Cortex of kidney (tissue), 1 donor: ENCODE data around the gene IGFN1.
A peak's percentile ranks its signal among the peaks of the same experiment; 100 is the strongest.

Experiments used
- DNase-seq: peaks from one replicate; lab custom pipeline; 2025; lab: John Stamatoyannopoulos, UW

The IGFN1 gene

DNA sequence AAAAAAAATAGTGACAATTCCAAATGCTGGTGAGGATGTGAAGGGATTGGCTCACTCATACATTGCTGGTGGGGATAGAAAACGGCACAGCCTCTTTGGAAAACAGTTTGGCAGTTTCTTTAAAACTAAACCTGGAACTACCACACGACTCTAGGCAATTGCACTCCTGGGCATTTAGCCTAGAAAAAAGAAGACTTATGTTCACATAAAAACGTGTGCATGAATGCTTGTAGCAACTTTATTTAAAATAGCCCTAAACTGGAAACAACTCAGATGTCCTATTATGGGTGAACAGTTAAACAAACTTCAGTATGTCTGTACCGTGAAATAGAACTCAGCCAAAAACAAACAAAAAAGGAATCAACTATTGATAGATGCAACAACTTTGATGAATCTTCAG, 26.9 kb upstream of the IGFN1 start:
- no peak for DNase-seq

DNA sequence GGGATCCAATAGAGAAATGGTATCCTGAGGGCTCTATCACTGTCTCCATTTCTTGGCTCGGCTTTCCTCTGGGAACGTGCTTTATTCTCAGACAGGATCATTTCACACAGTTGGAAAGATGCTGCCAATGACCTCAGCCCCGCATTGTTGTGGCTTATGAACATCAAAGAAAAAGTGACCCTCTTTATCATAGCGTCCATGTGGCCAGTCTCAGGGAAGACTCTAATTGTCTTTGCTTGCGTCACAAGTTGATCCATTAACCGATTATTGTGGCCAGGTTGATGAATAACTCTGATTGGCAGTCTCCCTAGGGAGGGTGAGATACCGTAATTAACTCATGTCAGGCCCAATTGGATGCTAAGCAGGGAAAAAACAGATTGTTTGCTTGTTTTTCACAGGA, 26.0 kb upstream of the IGFN1 start:
- no peak for DNase-seq

DNA sequence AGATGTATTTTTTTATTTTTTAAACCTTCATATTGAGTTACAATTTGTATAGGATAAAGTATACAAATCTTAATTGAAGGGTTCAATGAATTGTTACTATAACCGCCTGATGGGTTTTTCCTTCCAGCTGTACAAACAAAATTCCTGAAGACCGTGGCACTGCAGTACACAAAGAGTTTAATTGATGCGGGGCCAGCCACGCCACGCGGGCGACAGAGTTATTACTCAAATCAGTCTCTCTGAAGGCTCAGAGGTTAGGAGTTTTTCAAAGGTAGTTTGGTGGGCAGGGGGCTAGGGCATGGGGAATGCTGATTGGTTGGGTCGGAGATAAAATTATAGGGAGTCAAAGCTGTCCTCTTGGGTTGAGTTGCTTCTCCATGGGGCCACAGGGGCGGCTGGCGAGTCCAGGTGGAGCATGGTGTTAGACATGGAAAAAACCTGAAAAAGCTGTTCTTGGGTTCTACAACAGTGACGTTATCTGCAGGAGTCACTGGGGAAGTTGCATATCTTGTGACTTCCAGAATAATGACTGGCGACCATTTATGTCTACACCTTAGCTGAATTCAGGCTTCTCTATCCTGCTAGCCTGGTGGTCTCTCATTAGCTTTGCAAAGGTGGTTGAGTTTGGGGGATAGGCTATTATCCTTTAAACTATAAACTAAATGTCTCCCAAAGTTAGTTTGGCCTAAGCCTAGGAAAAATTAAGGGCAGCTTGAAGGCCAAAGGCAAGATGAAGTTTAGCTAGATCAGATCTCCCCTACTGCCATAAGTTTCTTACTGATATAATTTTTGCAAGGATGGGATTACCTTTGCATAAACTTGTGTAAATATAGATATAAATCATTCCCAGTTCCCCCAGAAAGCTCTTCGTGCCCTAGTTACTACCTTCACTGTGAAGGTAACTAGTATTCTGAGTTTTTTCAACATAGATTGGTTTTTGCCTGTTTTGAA, 23.3 kb upstream of the IGFN1 start:
- DNase-seq, result no peak

DNA sequence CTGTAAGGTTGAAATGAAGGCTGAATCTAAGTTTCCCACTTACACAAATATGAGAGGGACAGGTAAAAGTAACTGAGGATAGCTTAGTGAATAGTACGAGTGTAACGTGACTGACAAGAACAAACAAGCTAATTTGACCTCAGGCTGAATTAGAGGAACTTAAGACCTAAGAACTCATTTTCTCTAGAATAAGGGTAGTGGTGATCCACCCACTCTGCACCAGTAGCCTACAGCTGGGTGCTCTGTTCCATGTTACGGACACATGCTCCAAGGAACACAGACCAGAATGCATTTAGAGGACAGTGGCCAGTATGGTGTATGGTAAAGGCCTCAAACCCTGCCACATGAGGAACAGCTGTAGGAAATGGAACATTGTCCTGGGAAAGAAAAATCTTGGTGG, 21.4 kb upstream of the IGFN1 start:
- DNase-seq, result no peak

DNA sequence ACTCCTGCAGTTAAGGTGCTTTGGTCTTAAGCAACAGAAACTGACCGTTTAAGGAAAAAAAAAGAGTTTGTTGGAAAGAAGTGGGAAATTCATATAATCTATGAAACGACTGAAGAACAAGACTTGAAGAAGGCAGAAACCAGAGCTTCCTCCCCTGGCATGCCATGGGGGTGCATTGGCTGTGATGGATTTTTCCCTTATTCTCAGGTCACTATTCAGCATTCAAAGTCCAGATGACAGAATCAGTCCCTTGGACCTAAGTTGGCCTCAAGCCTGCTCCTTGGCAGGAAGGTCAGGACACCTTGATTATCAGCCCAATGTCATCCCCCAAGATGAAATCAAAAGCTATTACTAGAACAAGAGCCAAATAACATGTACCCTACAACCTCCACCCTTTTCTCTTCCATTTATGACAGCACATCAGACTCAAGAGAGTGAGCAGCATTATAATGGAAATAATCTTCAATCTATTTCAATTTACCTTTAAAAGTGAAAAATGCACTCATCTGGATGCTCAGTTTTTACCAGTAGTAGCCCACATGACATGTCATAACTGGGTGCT, 20.6 kb upstream of the IGFN1 start:
- no peak for DNase-seq

DNA sequence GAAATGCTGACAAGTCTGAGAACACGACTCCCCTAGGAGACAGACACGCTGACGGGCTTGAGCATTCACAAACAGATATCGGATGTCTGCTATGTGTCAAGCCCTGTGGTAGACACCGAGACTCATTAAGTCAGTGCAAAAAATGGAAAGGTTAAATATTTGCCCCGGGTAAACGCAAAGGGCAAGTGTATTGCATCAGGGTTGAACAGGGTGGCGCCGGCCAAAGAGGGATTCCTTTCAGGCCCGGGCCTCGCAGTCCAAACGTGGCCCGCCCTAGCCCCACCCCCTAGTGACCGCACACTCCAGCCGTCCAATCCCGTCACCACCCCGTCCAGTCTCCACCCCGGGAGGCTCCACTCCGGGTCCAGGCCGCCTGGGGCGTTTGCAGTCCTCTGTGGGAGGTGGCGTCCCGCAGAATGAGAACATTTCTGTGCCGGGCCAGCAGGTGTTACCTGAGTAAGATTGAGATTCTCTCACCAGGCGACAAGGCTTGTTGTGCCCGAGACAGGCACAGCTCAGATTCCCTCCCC, 20.0 kb upstream of the IGFN1 start:
- peak; percentile 65 for DNase-seq

DNA sequence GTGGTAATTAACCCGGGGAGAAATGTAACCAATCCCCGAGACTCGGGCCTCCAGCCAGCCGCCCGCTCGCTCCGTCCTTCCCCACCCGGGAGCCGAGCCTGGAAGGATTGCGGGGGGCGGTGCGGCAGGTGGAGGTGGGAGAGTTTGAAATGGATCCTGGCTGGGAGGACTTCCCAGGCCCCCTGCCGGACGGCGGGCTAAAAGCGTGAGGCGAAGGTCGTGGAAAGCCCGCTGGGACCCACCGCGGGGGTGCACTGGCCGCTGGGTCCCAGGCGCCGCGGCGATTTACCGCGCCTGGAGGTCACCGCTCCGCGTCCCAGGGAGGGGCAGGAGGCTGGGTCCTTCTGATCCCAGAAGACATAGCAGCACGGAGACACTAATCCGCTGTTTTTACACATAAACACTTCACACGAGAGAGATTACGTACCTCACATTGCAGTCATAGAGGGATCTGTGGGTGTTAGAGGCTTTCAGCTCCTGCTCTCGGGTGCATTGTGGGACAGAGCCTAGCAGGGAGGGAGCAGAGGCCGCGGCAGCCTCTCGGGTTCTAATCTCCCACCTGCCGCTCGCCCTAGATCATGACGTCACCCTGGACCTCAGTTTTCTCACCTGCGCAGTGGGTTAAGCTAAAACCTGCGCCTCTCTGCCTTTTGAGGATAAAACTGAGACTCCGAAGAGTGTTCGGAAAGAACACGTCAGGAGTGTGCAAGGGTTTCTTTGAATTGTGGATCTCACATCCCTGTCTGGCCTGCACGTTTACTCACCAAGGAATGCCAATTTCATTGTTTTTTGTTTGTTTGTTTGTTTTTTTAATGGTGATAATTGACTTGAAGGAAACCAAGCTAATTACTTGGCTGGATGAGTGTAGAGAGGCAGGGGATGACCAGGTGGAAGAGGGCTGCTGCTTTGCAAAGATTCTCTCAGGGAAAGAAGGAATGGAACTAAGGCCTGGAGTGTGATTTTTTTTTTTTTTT, 19.3 kb upstream of the IGFN1 start:
- no peak for DNase-seq

DNA sequence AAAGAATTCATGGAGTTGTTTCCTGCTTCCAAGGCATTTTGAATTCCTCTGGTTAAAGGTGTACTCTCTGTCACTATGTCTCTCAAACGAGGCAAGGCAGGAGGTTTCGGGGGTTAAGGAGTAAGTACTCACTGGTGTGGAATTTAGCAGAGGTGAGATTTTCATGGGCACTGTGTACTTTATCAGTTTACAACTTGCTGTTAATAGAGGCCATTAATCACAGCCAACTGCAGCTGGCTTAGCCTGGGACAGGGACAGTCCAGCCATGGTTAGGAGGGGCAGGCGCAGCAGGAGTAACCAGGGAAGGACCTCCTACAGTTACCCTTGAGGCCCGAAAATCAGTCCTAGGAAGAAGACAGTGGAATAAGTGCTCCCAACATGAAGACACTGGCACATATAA, 18.3 kb upstream of the IGFN1 start:
- no peak for DNase-seq

DNA sequence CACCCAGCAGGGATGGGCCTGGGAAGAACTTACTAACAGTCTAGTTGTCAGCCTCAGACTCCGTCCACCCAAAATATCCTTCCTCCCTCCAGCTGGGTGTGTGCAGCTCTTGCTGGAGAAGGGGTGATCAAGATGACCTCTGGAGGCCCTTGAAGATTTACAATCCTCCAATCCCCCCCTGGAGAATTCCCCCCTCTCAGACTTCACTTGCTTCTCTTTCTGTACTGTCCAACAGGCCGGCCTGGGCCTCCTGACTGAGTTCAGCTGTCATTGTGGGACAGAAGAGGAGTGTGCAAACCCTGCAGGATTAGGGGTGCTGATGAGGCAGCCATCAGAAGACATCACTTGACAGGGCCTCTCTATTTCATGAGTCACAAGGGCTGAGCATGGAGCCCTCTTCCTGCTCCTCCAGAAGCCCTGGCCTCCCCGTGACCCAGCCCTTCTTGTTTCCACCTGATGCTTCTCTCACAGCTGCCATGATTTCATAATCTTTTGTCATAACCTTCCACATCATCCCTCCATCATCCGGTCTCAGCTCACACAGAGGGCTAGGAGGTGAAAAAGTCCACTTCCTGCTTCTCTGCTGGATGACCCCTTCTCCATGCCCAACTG, 17.5 kb upstream of the IGFN1 start:
- no peak for DNase-seq

DNA sequence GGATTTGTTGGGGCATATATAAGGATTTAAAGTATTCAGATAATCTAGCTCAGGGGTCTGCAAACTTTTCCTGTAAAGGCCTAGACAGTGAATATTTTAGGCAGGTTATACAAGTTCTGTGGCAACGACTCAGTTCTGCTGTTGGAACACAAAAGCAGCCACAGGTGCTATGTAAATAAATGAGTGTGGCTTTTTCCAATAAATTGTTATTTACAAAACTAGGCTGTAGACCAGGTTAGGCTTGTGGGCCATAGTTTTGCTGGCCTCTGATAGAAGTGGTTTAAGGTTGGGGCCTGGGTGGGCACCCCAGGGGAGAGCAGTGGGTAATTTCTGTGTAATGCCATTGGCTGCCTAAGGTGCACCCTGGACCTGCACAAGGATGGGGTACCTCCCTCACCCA, 16.9 kb upstream of the IGFN1 start:
- no peak for DNase-seq

DNA sequence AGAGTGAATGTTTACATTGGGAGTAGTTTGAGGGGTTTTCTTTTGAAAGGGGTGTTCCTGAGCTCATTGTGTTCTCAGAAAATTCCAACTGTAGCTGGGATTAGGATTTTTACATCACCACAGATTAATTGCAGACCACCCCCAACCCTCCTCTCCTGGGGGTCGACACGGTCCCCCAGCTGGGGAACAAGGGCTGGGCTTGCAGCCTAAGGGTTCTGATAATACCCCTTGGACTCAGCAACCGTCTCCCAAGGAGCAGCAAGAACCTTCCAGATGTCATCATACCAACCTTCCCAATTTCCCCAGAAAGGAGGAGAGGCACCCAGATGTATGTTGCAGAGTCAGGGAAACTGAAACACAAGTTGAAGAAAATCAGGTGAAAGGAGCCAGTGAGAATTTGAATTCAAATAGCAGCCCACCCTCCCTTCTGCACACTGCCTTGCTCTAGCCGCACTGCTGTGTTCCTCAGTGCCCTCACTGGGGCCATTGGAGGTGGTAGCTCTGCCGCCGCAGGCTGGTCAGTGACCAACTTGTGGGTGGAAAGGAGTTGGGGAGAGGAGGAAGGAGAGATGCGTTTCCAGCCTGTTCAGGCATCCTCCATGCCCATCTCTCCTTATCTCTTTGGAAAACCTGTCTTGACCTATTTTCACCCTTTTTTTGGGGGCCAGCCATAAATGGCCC, 14.7 kb upstream of the IGFN1 start:
- DNase-seq, result no peak

DNA sequence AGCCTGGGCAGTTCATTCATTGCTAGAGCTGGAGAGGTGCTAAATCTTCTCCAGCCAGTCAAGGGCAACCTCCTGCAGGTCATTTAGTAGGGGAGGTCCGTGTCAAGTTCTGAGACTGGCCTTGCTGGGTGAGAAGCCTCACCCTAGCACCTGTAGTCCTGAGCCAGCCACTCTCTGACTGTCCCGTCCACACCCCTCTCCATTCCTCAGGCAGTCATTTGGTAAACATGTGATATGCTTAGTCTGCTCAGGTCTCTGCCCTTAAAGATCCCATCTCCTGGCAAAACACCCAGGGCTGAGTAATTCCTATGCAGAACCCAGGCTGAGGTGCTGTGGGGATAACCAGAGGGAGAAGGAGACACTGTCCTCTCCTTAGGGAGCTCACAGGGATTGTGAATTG, 13.7 kb upstream of the IGFN1 start:
- DNase-seq, result no peak

DNA sequence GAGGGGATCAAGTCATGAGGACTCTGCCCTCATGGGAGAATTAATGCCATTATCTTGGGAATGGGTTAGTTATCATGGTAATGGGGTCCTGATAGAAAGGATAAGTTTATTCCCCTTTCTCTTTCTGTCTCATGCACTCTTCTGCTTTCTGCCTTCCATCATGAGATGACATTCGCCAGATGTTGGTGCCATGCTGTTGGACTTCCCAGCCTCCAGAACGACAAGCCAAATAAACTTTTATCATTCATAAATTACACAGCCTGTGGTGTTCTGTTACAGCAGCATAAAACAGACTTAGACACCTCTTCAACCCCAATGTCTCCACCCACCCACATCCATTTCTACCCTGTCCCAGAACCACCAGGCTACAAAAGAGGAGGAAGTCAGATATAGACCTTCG, 11.9 kb upstream of the IGFN1 start:
- no peak for DNase-seq

DNA sequence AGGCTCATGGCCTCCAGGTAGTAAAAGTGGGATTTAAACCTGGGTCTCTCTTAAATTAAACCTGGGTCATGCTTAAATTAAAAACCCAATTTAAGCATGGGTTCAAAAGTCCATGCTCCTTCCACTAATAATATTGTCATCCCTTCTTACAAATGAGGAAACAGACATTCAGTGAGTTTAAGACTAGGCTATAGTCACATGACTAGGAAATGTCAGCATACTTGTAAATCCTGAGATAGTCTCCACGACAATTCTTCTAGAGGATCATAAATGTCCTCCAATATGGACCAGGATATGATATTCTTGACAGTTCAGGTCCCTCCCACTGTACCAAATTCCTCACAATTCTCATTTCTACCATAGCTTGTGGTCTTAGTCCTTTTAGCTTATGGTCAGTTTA, 10.5 kb upstream of the IGFN1 start:
- DNase-seq, result no peak

DNA sequence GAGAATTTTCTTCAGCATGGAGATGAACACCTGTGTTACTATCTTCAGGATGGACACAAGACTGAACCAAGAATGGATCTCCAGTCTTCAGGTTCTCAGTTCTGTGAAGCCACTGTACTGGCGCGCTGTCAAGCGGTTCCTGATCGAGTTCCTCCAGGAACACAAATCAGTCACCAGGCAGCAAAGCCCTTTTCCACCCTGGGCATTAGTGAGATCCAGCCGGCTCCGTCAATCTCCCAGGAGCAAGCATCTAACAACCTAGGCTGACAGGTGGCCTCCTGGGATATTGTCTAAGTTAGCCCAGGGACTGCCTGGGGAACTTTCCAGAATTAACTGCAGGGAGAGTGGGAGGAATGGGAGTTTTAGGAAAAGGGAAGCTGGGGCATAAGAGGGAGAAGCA, 9.7 kb upstream of the IGFN1 start:
- no peak for DNase-seq

DNA sequence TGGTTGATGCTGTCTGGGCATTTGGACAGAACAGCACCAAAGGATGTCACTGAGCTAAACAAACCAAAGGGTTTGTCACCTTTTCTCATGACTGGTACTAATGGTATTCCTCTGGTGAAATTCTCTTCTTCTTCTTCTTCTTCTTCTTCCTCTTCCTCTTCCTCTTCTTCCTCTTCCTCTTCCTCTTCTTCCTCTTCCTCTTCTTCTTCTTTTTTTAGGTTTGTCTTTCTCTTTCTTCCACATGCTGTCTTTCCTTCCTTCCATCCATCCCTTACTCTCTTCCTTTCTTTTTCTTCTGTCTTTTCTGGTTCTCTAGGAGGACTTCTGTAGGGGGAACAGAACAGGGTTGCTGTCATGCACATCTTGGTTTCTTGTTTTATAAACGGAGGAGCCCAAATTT, 9.3 kb upstream of the IGFN1 start:
- no peak for DNase-seq

DNA sequence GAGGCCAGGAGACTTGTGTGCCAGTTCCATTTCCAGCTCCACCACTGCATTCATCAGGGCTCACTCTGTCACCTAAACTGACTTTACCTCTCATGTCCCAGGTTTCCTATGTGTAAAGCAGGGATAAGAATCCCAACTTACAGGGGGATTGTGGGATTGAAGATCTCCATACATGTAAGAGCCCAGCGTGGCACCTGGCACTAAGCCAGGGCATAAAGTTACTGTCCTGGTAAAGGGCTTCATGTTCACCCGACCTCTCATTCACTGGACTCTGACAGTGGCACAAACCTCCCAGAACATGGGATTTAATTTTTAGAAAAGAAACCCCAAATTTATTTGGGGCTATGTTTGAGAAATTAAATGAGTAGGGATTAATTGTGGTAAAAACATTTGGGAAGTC, 8.9 kb upstream of the IGFN1 start:
- no peak for DNase-seq

DNA sequence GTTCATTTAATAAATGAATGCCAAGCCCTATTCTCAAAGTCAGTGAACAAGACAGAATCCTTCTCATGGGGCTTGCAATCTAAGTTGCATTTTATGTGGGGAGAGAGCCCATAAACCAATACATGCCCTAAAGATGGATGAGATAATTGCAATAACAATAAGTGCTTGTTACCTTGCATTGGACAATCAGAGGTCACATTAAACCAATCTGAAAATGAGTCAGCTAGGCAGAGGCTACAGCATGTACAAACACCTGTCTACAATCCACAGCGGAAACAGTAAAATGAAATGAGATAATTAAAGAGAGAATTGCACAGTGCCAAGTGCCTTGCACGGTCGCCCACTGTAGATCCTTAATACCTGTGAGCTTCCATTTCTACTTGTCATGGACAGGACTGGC, 7.4 kb upstream of the IGFN1 start:
- DNase-seq, result no peak

DNA sequence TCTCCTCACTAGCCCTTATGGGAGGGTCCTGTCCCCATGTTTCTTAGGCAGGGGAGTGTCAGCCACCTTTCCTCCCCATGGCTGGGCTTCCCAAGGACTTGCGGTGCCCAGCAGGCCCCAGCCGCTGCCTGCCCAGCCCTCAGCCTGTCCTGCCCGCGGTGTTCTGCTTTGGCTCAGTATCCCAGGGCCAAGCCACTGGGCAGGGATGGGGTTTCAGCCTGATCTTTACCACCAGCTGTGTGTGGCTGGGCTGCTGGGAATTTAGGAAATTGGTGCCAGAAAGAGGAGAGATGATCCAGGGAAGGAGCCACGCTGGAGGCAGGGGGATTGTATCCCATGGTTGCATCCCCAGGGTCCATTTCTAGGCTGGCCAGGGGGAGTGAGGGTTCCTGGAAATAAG, 6.9 kb upstream of the IGFN1 start:
- DNase-seq, result no peak

DNA sequence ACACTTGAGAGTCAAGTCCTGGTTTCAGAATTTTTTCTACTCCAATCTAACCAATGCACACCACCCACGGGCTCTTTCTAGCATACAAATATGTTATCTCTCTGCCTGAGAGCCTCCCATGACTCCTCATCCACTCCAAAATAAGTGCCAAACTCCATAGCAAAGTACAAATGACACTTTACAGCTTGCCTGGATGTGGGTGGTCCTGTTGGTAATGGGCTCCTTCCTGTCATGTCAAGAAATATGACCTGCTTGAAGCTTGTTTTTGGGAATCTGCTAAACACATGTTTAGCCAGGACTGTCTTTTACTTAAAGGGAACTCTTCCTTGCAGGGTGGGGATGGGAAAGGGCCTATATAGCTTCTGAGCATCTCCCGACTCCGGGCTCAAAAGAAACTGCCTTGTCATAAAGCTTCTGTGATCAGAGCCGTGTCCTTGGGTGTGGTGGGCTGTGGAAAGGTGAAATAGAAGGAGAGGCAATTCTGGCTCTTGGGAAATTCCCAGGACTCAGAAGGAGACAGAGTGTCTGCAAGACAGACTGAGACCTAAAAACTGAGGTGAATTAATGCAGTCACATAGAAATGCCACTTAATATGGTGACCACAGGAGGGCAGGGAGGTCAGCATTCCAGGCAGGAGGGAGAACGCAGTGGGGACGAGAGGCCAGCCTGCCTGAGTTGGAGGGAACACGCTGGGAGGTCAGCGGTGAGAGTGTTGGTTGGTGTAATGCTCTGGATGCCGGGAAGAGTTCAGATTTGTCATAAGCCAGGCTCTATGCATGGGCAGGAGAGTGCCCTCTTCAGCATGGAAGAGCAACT, 6.1 kb upstream of the IGFN1 start:
- no peak for DNase-seq

DNA sequence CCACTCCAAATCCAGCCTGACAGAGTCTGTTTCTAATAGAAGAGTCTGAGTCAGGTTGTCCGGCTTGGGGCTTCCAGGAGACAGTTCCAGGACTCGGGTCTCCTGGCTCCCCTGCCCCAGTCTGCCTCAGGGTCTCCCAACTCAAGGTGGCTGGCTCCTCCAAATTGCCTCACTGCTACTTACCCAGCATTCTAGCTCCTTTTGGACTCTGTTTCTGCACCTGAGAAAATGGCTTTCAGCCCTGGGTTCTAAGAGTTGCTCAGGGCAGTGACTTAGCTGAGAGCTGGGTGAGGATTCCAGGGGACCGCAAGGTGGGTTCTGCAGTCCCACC, 5.5 kb upstream of the IGFN1 start:
- DNase-seq, result no peak
